Measurements from ENCODE around the gene SEC61G. TPM values are rescaled to one million over a fixed set of nuclear protein-coding genes. Genes with fewer than 3 reads are reported as not detected.

Gene SEC61G
- total RNA-seq, 2 experiments from 2014 or later: 171 to 177 TPM

DNA sequence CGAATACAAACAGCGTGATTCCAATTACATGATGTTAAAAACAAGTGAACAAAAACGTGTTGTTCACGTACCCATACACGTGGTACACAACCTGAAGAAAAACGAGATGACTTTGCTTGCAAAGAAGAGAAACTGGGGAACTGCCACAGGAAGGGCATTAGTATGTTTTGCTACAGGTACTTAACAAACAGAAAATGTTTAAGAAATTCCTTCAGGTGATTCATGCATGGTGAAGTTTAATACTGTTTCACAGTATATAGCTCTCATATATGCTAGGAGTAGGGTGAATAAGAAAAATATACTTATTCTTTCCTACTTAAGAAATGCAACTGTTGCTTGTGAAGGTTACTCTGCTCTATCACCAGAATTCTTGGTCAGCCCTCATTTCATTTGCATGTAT, 9.8 kb downstream of the SEC61G start:
- DNase-seq: no peak
- Mint-ChIP-seq H3K4me3 (no peak overlapping the region), H3K4me1 (ENCODE audit: low read depth) (peaks cover 7% of the 10 kb centered on the region), H3K36me3 (peaks cover 32% of the 10 kb centered on the region), H3K9me3 (no peaks in the 10 kb centered on the region), H3K27ac (no peak overlapping the region), H3K27me3 (no peaks in the 10 kb centered on the region)
- intact Hi-C loops (cut with micrococcal nuclease): no loop called here
- CTCF ChIA-PET: interaction anchor here (1.4 kb wide), 1 partner anchor 9 kb away, joined by 3 read pairs; the partner anchor contains the start of gene SEC61G
- POLR2A ChIA-PET: interaction anchor here (1.0 kb wide), 1 partner anchor 16 kb away, joined by 3 read pairs; no protein-coding TSS in a partner anchor

- H3K36me3 Mint-ChIP-seq: peaks cover 20% of the 10 kb centered on the region
Observed at GRCh38 chr7:54747234-54747633, 11.8 kb downstream of the SEC61G start.

DNA sequence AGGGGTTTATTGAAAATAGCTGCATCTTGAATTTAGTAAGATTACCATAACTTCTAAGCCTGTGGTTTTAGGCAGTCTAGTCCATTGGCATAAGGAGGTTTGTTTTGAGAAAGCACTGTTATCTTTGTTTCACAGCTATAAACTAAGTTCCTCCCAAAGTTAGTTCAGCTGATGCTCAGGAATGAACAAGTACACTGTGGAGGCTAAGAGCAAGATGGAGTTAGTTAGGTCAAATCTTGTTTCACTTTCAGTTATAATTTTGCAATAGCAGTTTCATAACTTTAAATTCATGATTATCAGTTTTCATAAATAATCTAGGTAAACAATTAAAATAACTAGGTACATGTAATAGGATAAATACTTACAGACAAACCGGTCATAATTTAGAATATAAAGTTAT, 15.4 kb downstream of the SEC61G start:
- CTCF ChIA-PET: interaction anchor here (0.8 kb wide), 1 partner anchor 29 kb away, joined by 3 read pairs; no protein-coding TSS in a partner anchor

More at GRCh38 chr7:54747234-54747633, 11.8 kb downstream of the SEC61G start:
- ChIA-PET POLR2A (no interaction called here), CTCF (no interaction called here)
- H3K27me3 Mint-ChIP-seq: no peaks in the 10 kb centered on the region
- intact Hi-C loops (cut with micrococcal nuclease): no loop called here
- no peak overlapping the region for H3K27ac Mint-ChIP-seq
- H3K4me1 Mint-ChIP-seq (ENCODE audit: low read depth): no peaks in the 10 kb centered on the region
- H3K4me3 Mint-ChIP-seq: no peak overlapping the region
- H3K9me3 Mint-ChIP-seq: no peaks in the 10 kb centered on the region
- DNase-seq: no peak

GRCh38 chr7:54738737-54739136, 20.3 kb downstream of the SEC61G start:
- intact Hi-C loops (cut with micrococcal nuclease): no loop called here
- ChIA-PET POLR2A (no interaction called here), CTCF (no interaction called here)

More for the DNA sequence above, 15.4 kb downstream of the SEC61G start:
- no peak for DNase-seq
- Mint-ChIP-seq H3K36me3 (peaks cover 5% of the 10 kb centered on the region), H3K4me3 (no peak overlapping the region), H3K27me3 (no peaks in the 10 kb centered on the region), H3K9me3 (no peaks in the 10 kb centered on the region), H3K4me1 (ENCODE audit: low read depth) (no peaks in the 10 kb centered on the region), H3K27ac (no peak overlapping the region)
- intact Hi-C loops (cut with micrococcal nuclease): no loop called here
- POLR2A ChIA-PET: no interaction called here

GRCh38 chr7:54729107-54729506, 29.9 kb downstream of the SEC61G start:
- ChIA-PET POLR2A (no interaction called here), CTCF (no interaction called here)
- intact Hi-C loops (cut with micrococcal nuclease): no loop called here
- Mint-ChIP-seq H3K27ac (no peak overlapping the region), H3K36me3 (no peaks in the 10 kb centered on the region), H3K27me3 (no peaks in the 10 kb centered on the region), H3K9me3 (peaks cover 10% of the 10 kb centered on the region), H3K4me3 (no peak overlapping the region), H3K4me1 (ENCODE audit: low read depth) (no peaks in the 10 kb centered on the region)
- no peak for DNase-seq

More at GRCh38 chr7:54738737-54739136, 20.3 kb downstream of the SEC61G start:
- H3K27ac Mint-ChIP-seq: no peak overlapping the region
- H3K9me3 Mint-ChIP-seq: peaks cover 22% of the 10 kb centered on the region
- H3K4me1 Mint-ChIP-seq (ENCODE audit: low read depth): no peaks in the 10 kb centered on the region
- peaks cover 11% of the 10 kb centered on the region for H3K36me3 Mint-ChIP-seq
- no peak overlapping the region for H3K4me3 Mint-ChIP-seq
- no peak for DNase-seq
- peaks cover 2% of the 10 kb centered on the region for H3K27me3 Mint-ChIP-seq

GRCh38 chr7:54728411-54728810, 30.6 kb downstream of the SEC61G start:
- CTCF ChIA-PET: no interaction called here
- intact Hi-C loops (cut with micrococcal nuclease): no loop called here
- no peak for DNase-seq
- Mint-ChIP-seq H3K4me3 (no peak overlapping the region), H3K27ac (no peak overlapping the region), H3K9me3 (peaks cover 7% of the 10 kb centered on the region), H3K36me3 (no peaks in the 10 kb centered on the region), H3K27me3 (no peaks in the 10 kb centered on the region), H3K4me1 (ENCODE audit: low read depth) (no peaks in the 10 kb centered on the region)
- POLR2A ChIA-PET: no interaction called here

DNA sequence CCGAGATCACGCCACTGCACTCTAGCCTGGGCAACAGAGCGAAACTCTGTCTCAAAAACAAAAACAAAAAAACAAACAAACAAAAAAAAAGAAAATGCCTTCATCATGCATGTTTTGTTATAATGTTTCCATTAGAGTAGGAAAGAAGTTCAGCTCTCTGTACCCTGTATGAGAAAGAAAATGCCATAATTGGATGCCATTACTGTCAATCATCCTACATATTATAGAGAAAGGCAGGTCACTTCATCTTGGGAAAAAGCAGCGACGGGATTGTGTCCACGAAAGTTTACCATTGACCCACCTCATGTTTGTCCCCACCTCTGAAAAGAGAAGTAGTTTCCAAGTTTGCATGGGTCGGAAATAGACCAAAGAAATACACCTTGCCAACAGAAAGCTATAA, 33.8 kb downstream of the SEC61G start:
- Mint-ChIP-seq H3K27ac (no peak overlapping the region), H3K9me3 (peaks cover 7% of the 10 kb centered on the region), H3K4me1 (ENCODE audit: low read depth) (no peaks in the 10 kb centered on the region), H3K36me3 (no peaks in the 10 kb centered on the region), H3K27me3 (no peaks in the 10 kb centered on the region), H3K4me3 (no peak overlapping the region)
- DNase-seq: no peak
- intact Hi-C loops (cut with micrococcal nuclease): no loop called here
- ChIA-PET POLR2A (no interaction called here), CTCF (no interaction called here)

DNA sequence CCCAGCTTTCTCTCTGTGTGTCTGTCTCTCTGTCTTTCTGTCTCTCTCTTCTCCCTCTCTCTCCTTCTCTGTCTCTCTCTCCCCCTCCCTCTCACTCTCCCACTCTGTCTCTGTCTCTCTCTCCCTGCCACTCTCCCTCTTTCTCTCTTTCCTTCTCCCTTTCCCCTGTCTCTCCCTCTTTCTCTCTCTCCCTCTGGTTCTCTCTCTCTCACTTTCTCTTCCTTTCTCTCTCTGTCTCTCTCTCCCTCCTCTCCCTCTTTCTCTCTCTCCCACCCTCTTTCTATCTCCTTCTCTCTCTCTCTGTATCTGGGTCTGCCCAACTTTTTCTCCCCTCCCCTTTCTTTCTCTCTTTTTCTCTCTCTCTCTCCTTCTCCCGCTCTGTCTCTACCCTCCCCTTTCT, 36.5 kb downstream of the SEC61G start:
- Mint-ChIP-seq H3K9me3 (peaks cover 3% of the 10 kb centered on the region), H3K4me1 (ENCODE audit: low read depth) (no peaks in the 10 kb centered on the region), H3K27ac (no peak overlapping the region), H3K27me3 (no peaks in the 10 kb centered on the region), H3K4me3 (no peak overlapping the region), H3K36me3 (no peaks in the 10 kb centered on the region)
- intact Hi-C loops (cut with micrococcal nuclease): no loop called here
- ChIA-PET POLR2A (no interaction called here), CTCF (no interaction called here)
- DNase-seq: no peak

DNA sequence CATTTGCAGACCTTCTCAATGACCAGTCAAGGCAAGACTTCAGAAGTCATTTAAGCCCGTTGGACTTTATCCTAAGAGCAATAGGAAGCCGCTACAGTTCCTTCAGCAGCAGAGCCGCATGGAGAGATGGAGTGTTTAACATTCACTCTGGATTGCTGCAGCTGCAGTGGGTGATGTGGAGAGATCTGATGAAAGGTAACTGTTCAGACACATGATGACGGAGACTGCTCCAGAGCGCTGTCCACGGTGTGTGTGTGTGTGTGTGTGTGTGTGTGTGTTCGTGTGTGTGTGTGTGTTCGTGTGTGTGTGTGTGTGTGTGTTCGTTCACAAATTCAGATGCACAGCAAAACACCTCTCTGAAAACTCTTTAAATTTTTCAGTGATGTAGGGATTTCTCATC, 37.0 kb downstream of the SEC61G start:
- peaks cover 3% of the 10 kb centered on the region for H3K9me3 Mint-ChIP-seq
- H3K27me3 Mint-ChIP-seq: no peaks in the 10 kb centered on the region
- ChIA-PET POLR2A (no interaction called here), CTCF (no interaction called here)
- no peak overlapping the region for H3K27ac Mint-ChIP-seq
- no peaks in the 10 kb centered on the region for H3K36me3 Mint-ChIP-seq
- no peaks in the 10 kb centered on the region for H3K4me1 Mint-ChIP-seq (ENCODE audit: low read depth)
- DNase-seq: no peak
- H3K4me3 Mint-ChIP-seq: no peak overlapping the region
- intact Hi-C loops (cut with micrococcal nuclease): no loop called here

DNA sequence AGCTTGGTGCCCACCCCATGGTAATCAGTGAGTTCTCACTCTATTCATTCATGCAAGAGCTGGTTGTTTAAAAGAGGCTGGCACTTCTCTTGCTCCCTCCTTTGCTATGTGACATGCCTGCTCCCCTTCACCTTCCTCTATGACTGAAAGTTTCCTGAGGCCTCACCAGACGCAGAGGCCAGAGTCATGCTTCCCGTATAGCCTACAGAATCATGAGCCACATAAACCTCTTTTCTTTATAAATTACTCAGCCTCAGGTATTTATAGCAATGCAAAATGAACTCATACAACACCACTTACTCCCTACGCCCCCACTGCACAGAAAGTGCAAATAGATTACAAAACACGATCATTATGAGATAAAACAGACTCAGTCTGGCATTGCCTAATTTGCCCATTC, 39.0 kb downstream of the SEC61G start:
- H3K4me1 Mint-ChIP-seq (ENCODE audit: low read depth): no peaks in the 10 kb centered on the region
- no peak overlapping the region for H3K4me3 Mint-ChIP-seq
- H3K27me3 Mint-ChIP-seq: no peaks in the 10 kb centered on the region
- H3K36me3 Mint-ChIP-seq: no peaks in the 10 kb centered on the region
- no peak for DNase-seq
- intact Hi-C loops (cut with micrococcal nuclease): no loop called here
- CTCF ChIA-PET: no interaction called here
- H3K27ac Mint-ChIP-seq: no peak overlapping the region
- H3K9me3 Mint-ChIP-seq: peaks cover 3% of the 10 kb centered on the region
- POLR2A ChIA-PET: no interaction called here

GRCh38 chr7:54719425-54719824, 39.6 kb downstream of the SEC61G start:
- intact Hi-C loops (cut with micrococcal nuclease): no loop called here
- no peaks in the 10 kb centered on the region for H3K27me3 Mint-ChIP-seq
- H3K36me3 Mint-ChIP-seq: no peaks in the 10 kb centered on the region
- no peak for DNase-seq
- no peaks in the 10 kb centered on the region for H3K4me1 Mint-ChIP-seq (ENCODE audit: low read depth)
- ChIA-PET POLR2A (no interaction called here), CTCF (no interaction called here)
- H3K4me3 Mint-ChIP-seq: no peak overlapping the region
- H3K27ac Mint-ChIP-seq: no peak overlapping the region
- peaks cover 3% of the 10 kb centered on the region for H3K9me3 Mint-ChIP-seq

DNA sequence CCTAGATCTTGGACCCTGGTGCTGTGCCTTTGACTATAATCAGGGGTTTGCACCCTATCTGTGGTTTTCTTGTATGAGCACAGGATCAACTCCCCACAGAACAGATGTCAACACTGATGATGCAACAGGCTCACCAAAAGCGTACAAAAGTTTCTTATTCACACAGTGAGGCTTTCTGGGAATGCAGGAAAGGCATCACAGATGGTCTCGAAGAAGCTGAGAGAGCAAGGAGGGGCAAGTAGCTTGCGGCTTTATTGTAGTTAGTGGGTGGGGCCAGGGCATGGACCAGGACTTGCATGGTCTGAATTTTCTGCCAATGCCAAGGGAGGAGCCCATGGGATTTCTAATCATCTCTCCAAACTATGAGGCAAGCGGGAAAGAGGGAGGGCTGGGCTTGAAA, 46.2 kb downstream of the SEC61G start:
- H3K4me1 Mint-ChIP-seq (ENCODE audit: low read depth): no peaks in the 10 kb centered on the region
- H3K36me3 Mint-ChIP-seq: peaks cover 2% of the 10 kb centered on the region
- peaks cover 6% of the 10 kb centered on the region for H3K27me3 Mint-ChIP-seq
- ChIA-PET CTCF (no interaction called here), POLR2A (no interaction called here)
- H3K27ac Mint-ChIP-seq: no peak overlapping the region
- intact Hi-C loops (cut with micrococcal nuclease): no loop called here
- H3K9me3 Mint-ChIP-seq: peaks cover 9% of the 10 kb centered on the region
- DNase-seq: no peak
- no peak overlapping the region for H3K4me3 Mint-ChIP-seq

DNA sequence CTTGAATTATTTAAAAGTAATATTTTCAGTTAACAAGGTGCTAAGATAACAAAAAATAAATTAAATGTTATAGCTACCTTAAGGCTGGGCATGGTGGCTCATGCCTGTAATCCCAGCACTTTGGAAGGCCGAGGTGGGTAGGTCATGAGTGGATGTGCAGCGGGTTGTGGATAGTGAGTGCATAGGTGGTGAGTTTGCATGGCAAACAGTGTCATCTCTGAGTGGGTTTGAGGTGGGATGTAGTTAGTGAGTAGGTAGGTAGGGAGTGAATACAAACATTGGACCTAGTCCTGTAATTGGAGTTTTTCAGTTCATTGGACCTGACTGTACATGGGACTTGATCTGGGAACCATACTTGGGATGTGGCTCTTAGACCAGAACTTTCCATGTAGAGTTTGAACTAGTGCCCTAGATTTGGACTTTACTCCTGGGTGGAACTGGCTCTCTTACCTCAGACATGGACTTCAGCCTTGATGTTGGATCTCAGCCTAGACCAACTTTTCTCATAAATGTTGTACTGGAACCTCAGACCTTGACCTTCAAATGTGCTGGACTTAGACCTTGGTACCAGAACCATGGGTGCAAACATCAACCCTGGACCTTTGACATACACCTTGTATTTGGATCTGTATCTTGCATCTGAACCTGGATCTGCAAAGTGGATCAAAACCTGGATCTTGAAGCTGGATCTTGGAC, 47.0 kb downstream of the SEC61G start:
- Mint-ChIP-seq H3K27ac (no peak overlapping the region), H3K4me1 (ENCODE audit: low read depth) (no peaks in the 10 kb centered on the region), H3K36me3 (peaks cover 2% of the 10 kb centered on the region), H3K9me3 (peaks cover 9% of the 10 kb centered on the region), H3K27me3 (peaks cover 6% of the 10 kb centered on the region), H3K4me3 (no peak overlapping the region)
- CTCF ChIA-PET: no interaction called here
- intact Hi-C loops (cut with micrococcal nuclease): no loop called here
- DNase-seq: no peak
- POLR2A ChIA-PET: no interaction called here

Data from activated CD4-positive, alpha-beta memory T cell treated with anti-CD3 and anti-CD28 coated beads for 36 hours (primary cell).